SK-N-SH (cell line): ENCODE results near the gene HYAL1. TPM values are rescaled to one million over a fixed set of nuclear protein-coding genes. Genes with fewer than 3 reads are reported as not detected.

Source experiments
- CTCF ChIA-PET: fragments of 300-600, 350-600 bp; formaldehyde crosslinking; extraction: SDS; loops from one replicate; lab custom pipeline; 2021; lab: Yijun Ruan, JAX
- POLR2A ChIA-PET: fragments of 350-600 bp; sonication (Branson Sonifier 250); formaldehyde crosslinking; extraction: SDS; loops from one replicate; lab custom pipeline; 2020; ENCODE audit warnings: antibody characterized with exemption, inconsistent platforms; lab: Yijun Ruan, JAX
- DNase-seq: peaks from one replicate; pipeline ENCODE4 v3.0.0; 2012
- H2AFZ ChIP-seq: fragments of 200-600 bp; sonication (generic); 2 replicates; pipeline ENCODE4 v1.8.1; 2016; ENCODE audit warnings: antibody characterized with exemption, mild to moderate bottlenecking, low read depth
- H3F3A ChIP-seq: fragments of 200-600 bp; sonication (generic); replicated peaks from 2 replicates; pipeline ENCODE3; 2016; ENCODE audit warnings: antibody characterized with exemption, mild to moderate bottlenecking; ENCODE audit not compliant: insufficient read depth
- H3K27ac ChIP-seq, 2 experiments: fragments of 200-500 bp in 1 of 2; fragments of 200-600 bp in 1 of 2; sonication (Bioruptor generic) in 1 of 2; sonication (generic), shearing (Covaris generic) in 1 of 2; 2 replicates each; pipeline versions ENCODE4 v1.5.1 to v1.6.1; 2014 to 2016; ENCODE audit warnings: low read depth in 2 of 2, inconsistent platforms in 1 of 2, low read length in 1 of 2, mild to moderate bottlenecking in 1 of 2, mixed read lengths in 1 of 2
- H3K27me3 ChIP-seq: fragments of 200-600 bp; sonication (generic), shearing (Covaris generic); 2 replicates; pipeline ENCODE4 v1.6.1; 2016; ENCODE audit warnings: mixed run types; ENCODE audit not compliant: insufficient read depth
- H3K36me3 ChIP-seq, 2 experiments: fragments of 200-500 bp in 1 of 2; fragments of 200-600 bp in 1 of 2; sonication (Bioruptor generic) in 1 of 2; sonication (generic) in 1 of 2; replicated peaks in 1 of 2; 2 replicates each; pipeline versions ENCODE3 to v1.5.1; 2014 to 2016; ENCODE audit warnings: low read length in 1 of 2, mild to moderate bottlenecking in 1 of 2; ENCODE audit not compliant: insufficient read depth in 2 of 2, control insufficient read depth in 1 of 2
- H3K4me1 ChIP-seq, 2 experiments: fragments of 200-500 bp in 1 of 2; fragments of 200-600 bp in 1 of 2; sonication (Bioruptor generic) in 1 of 2; sonication (generic), shearing (Covaris generic) in 1 of 2; 2 replicates each; pipeline versions ENCODE4 v1.5.1 to v1.6.1; 2014 to 2016; ENCODE audit warnings: low read depth in 1 of 2, low read length in 1 of 2, mixed run types in 1 of 2; ENCODE audit not compliant: insufficient read depth in 2 of 2, control insufficient read depth in 1 of 2
- H3K4me2 ChIP-seq: fragments of 200-600 bp; sonication (generic), shearing (Covaris generic); 2 replicates; pipeline ENCODE4 v1.6.1; 2017; ENCODE audit warnings: mixed run types
- H3K4me3 ChIP-seq, 2 experiments: fragments of 200-500 bp in 1 of 2; fragments of 200-600 bp in 1 of 2; sonication (Bioruptor generic) in 1 of 2; sonication (generic), shearing (Covaris generic) in 1 of 2; 2 replicates each; pipeline versions ENCODE4 v1.5.1 to v1.8.1; 2014 to 2016; ENCODE audit warnings: low read depth in 2 of 2, inconsistent platforms in 1 of 2, low read length in 1 of 2, mild to moderate bottlenecking in 1 of 2, mixed read lengths in 1 of 2, moderate library complexity in 1 of 2
- H3K79me2 ChIP-seq: fragments of 200-600 bp; sonication (generic); 2 replicates; pipeline ENCODE4 v1.8.1; 2017; ENCODE audit warnings: mild to moderate bottlenecking; ENCODE audit not compliant: insufficient read depth
- H3K9ac ChIP-seq: fragments of 200-600 bp; sonication (generic); 2 replicates; pipeline ENCODE4 v1.6.1; 2017; ENCODE audit warnings: mixed run types
- H3K9me2 ChIP-seq: fragments of 200-600 bp; sonication (generic); 2 replicates; pipeline ENCODE4 v1.6.1; 2017; ENCODE audit warnings: mixed run types
- H3K9me3 ChIP-seq: fragments of 200-600 bp; sonication (generic); 2 replicates; pipeline ENCODE4 v1.6.1; 2017; ENCODE audit warnings: mixed run types, mild to moderate bottlenecking, moderate library complexity
- H4K20me1 ChIP-seq: fragments of 200-600 bp; sonication (generic); 2 replicates; pipeline ENCODE4 v1.6.1; 2017; ENCODE audit warnings: mild to moderate bottlenecking, mixed run types; ENCODE audit not compliant: insufficient read depth
- CTCF ChIP-seq: fragments of 200-600 bp; sonication (generic); IDR thresholded peaks from 2 replicates; pipeline ENCODE4 v1.6.1; 2017; ENCODE audit warnings: antibody characterized with exemption, mild to moderate bottlenecking, moderate library complexity
- EZH2phosphoT487 ChIP-seq: fragments of 200-600 bp; sonication (generic); IDR thresholded peaks from 2 replicates; pipeline ENCODE4 v1.6.1; 2017; ENCODE audit warnings: low read depth, mixed run types, mild to moderate bottlenecking, antibody characterized with exemption, moderate library complexity, borderline replicate concordance
- FOSL2 ChIP-seq: IDR thresholded peaks from 2 replicates; pipeline ENCODE4 v1.4.0; 2012; ENCODE audit warnings: low read depth, mild to moderate bottlenecking, moderate library complexity, borderline replicate concordance
- FOXJ3 ChIP-seq: sonication (generic); formaldehyde crosslinking; IDR thresholded peaks from 2 replicates; pipeline ENCODE4 v1.5.1; 2020; ENCODE audit warnings: mild to moderate bottlenecking, missing genetic modification reagents
- FOXM1 ChIP-seq: IDR thresholded peaks from 2 replicates; pipeline ENCODE4 v1.4.0; 2012; ENCODE audit warnings: low read depth, mild to moderate bottlenecking
- MXI1 ChIP-seq: IDR thresholded peaks from 2 replicates; pipeline ENCODE4 v1.6.1; 2012; ENCODE audit warnings: mild to moderate bottlenecking, low read depth, low read length, improper control_type of control experiment
- NFIC ChIP-seq: IDR thresholded peaks from 2 replicates; pipeline ENCODE4 v1.4.0; 2012; ENCODE audit warnings: borderline replicate concordance
- NRF1 ChIP-seq: IDR thresholded peaks from 2 replicates; pipeline ENCODE4 v1.6.1; 2012; ENCODE audit warnings: low read depth, mild to moderate bottlenecking, low read length
- PBX3 ChIP-seq: IDR thresholded peaks from 2 replicates; pipeline ENCODE4; 2012
- RAD21 ChIP-seq: IDR thresholded peaks from 2 replicates; pipeline ENCODE4 v1.6.1; 2012; ENCODE audit warnings: mild to moderate bottlenecking, low read length
- RFX5 ChIP-seq: IDR thresholded peaks from 2 replicates; pipeline ENCODE4 v1.6.1; 2012; ENCODE audit warnings: mild to moderate bottlenecking, improper control_type of control experiment, low read length
- RXRA ChIP-seq: IDR thresholded peaks from 2 replicates; pipeline ENCODE4 v1.4.0; 2012; ENCODE audit warnings: low read depth, mild to moderate bottlenecking, borderline replicate concordance
- SIN3A ChIP-seq: IDR thresholded peaks from 2 replicates; pipeline ENCODE4 v1.6.1; 2012; ENCODE audit warnings: low read depth, mild to moderate bottlenecking, low read length, moderate library complexity, borderline replicate concordance
- SMC3 ChIP-seq: IDR thresholded peaks from 2 replicates; pipeline ENCODE4 v1.6.1; 2012; ENCODE audit warnings: low read depth, low read length, improper control_type of control experiment
- TEAD4 ChIP-seq: IDR thresholded peaks from 2 replicates; pipeline ENCODE4 v1.4.0; 2012; ENCODE audit warnings: mild to moderate bottlenecking, borderline replicate concordance; ENCODE audit not compliant: insufficient read depth
- whole genome bisulfite sequencing: methylation state at CpG from one replicate; pipeline ENCODE4 v1.1.6; 2017; ENCODE audit warnings: low lambda C conversion rate; 5-methylcytosine and 5-hydroxymethylcytosine counted together
- polyA plus RNA-seq, 3 experiments: library from polyadenylated mRNA; depleted of rRNA; stranded (reverse); fragments of >200 nt; gene quantifications; 2 replicates each; pipeline ENCODE4 v1.2.3, GENCODE V29; 2012
- TF ChIP-seq, protein P1 (sequence below): IDR thresholded peaks from 2 replicates; pipeline ENCODE4 v1.6.1; 2012; ENCODE audit warnings: mild to moderate bottlenecking, low read depth, low read length, moderate library complexity
- TF ChIP-seq, protein P2 (sequence below): fragments of 150-350 bp; IDR thresholded peaks from 2 replicates; pipeline ENCODE4 v1.6.1; 2016; ENCODE audit warnings: mild to moderate bottlenecking, low read depth, low read length

Gene HYAL1
- polyA plus RNA-seq, 1 of the 3 experiments (the other 2 are of a cell fraction) = 0.30 TPM

DNA sequence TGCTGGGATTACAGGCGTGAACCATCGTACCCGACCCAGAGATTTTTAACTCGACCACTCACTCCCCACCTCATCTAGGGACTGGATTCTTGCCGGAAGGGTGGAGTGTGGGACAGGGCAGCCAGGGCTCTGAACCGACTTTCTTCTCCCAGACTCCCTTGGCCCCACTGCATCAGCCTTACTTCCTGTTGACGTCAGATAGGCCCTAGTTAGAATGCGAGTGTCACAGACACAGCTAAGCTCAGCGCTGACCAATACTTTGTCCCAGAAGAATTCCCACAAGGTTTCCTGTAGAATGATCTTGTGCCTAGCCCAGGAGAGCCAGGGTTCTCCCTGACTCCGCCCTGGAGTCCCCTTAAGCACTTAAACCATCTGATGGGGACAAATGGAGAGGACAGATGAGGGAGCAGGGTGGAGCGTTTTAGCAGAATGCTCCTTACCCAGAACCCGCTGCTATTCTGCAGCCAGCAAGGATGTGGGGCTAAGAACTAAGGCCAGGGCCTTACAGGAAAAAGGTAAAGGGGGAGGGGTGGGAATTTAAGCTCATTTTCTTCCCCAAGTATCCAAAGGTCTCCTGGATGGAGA is 30.5 kb upstream of the HYAL1 start (continued):
- TF ChIP-seq, protein P1, sequence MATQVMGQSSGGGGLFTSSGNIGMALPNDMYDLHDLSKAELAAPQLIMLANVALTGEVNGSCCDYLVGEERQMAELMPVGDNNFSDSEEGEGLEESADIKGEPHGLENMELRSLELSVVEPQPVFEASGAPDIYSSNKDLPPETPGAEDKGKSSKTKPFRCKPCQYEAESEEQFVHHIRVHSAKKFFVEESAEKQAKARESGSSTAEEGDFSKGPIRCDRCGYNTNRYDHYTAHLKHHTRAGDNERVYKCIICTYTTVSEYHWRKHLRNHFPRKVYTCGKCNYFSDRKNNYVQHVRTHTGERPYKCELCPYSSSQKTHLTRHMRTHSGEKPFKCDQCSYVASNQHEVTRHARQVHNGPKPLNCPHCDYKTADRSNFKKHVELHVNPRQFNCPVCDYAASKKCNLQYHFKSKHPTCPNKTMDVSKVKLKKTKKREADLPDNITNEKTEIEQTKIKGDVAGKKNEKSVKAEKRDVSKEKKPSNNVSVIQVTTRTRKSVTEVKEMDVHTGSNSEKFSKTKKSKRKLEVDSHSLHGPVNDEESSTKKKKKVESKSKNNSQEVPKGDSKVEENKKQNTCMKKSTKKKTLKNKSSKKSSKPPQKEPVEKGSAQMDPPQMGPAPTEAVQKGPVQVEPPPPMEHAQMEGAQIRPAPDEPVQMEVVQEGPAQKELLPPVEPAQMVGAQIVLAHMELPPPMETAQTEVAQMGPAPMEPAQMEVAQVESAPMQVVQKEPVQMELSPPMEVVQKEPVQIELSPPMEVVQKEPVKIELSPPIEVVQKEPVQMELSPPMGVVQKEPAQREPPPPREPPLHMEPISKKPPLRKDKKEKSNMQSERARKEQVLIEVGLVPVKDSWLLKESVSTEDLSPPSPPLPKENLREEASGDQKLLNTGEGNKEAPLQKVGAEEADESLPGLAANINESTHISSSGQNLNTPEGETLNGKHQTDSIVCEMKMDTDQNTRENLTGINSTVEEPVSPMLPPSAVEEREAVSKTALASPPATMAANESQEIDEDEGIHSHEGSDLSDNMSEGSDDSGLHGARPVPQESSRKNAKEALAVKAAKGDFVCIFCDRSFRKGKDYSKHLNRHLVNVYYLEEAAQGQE = no peak

DNA sequence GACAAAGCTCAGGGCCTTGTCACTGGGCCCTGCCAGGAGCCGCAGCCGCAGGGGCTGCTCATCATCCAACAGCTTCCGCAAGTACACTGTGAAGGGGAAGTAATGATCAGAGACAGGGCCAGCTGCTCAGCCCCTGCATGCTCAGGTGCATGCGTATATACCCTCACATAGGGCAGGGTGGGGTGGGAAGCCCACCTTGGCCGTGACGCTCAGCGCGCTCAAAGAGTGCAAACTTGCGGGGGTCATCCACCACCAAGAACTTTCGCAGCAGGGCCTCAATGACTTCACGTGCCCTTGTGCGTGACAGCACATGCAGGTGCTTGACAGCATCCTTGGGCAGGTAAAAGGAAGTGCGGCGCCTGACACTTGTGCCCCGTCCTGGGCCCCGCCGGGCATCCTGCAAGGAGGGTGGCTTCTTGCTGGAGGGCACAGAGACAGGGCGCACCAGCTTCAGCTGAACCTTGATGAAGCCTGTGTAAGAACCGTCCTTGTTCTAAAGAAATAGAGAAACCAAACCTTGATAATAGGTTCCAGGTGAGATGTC is 28.1 kb upstream of the HYAL1 start:
- H3K36me3 ChIP-seq = peaks cover 10 to 27% of the 10 kb centered on the region in 2 experiments
- peaks cover 10% of the 10 kb centered on the region; the same call in 1 of the 2 replicates for H4K20me1 ChIP-seq
- H3K27me3 ChIP-seq = no peaks in the 10 kb centered on the region
- no peaks in the 10 kb centered on the region for H3K9me2 ChIP-seq
- H3F3A ChIP-seq = peaks cover 30% of the 10 kb centered on the region
- H3K4me1 ChIP-seq = peaks cover 5 to 33% of the 10 kb centered on the region in 2 experiments; a peak in 3 of 4 replicates
- peaks cover 76% of the 10 kb centered on the region for H3K79me2 ChIP-seq
- H3K9me3 ChIP-seq = no peaks in the 10 kb centered on the region
- no peak overlapping the region for H3K27ac ChIP-seq
- DNase-seq = no peak
- H2AFZ ChIP-seq = no peak overlapping the region
- no peak overlapping the region for H3K4me3 ChIP-seq
- no peak overlapping the region for H3K4me2 ChIP-seq
- ChIA-PET POLR2A (no interaction called here), CTCF (interaction anchor here (1.1 kb wide), 2 partner anchors 16 to 211 kb away, joined by 3 to 4 read pairs; no protein-coding TSS in a partner anchor)
- no peak overlapping the region for H3K9ac ChIP-seq
- 100% methylated on average over 12 of the region's 19 CpGs for WGBS
- no peak for TF ChIP-seq MXI1
- no peak for TF ChIP-seq SMC3
- no peak for TF ChIP-seq FOSL2
- TF ChIP-seq NRF1 = no peak
- TF ChIP-seq SIN3A = no peak
- no peak for TF ChIP-seq RXRA
- TF ChIP-seq TEAD4 = no peak
- no peak for TF ChIP-seq EZH2phosphoT487
- no peak for TF ChIP-seq RAD21
- no peak for TF ChIP-seq FOXJ3 (CRISPR knock-in tag)
- no peak for TF ChIP-seq NFIC
- TF ChIP-seq, protein P1 = no peak
- TF ChIP-seq, protein P2, sequence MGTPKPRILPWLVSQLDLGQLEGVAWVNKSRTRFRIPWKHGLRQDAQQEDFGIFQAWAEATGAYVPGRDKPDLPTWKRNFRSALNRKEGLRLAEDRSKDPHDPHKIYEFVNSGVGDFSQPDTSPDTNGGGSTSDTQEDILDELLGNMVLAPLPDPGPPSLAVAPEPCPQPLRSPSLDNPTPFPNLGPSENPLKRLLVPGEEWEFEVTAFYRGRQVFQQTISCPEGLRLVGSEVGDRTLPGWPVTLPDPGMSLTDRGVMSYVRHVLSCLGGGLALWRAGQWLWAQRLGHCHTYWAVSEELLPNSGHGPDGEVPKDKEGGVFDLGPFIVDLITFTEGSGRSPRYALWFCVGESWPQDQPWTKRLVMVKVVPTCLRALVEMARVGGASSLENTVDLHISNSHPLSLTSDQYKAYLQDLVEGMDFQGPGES = no peak
- TF ChIP-seq PBX3 = no peak
- no peak for TF ChIP-seq CTCF
- TF ChIP-seq RFX5 = no peak
- no peak for TF ChIP-seq FOXM1
